Measurements from ENCODE around the gene TFIP11.

- TF ChIP-seq CTCF (IDR thresholded peaks at IDR 0.05) (no peak), POLR2A (IDR thresholded peaks at IDR 0.05) (no peak)
Observed at GRCh38 chr22:26514419-26515161, 2.3 kb upstream of the TFIP11 start.

Data from adrenal gland (tissue), 5 donors.